Astrocyte (in vitro differentiated cells and primary cell): ENCODE results near the gene ANKRD11. TPM values are rescaled to one million over a fixed set of nuclear protein-coding genes. Genes with fewer than 3 reads are reported as not detected.

Experiments used
- DNase-seq: peaks from one replicate; pipeline ENCODE4 v3.0.0-alpha.2; 2010; ENCODE audit warnings: low read depth
- FAIRE-seq: peaks from 2 replicates; lab custom pipeline; 2011; peaks lifted over from hg19 to GRCh38; lab: Jason Lieb, UNC
- H2AFZ ChIP-seq: 2 replicates; pipeline ENCODE4 v1.6.0; 2012; ENCODE audit warnings: low read depth, low read length, inconsistent platforms
- H3K27ac ChIP-seq: 2 replicates; pipeline ENCODE4 v1.5.1; 2011; ENCODE audit warnings: low read depth, low read length, inconsistent platforms
- H3K27me3 ChIP-seq: 2 replicates; pipeline ENCODE4 v1.6.0; 2011; ENCODE audit warnings: low read length, inconsistent platforms; ENCODE audit not compliant: insufficient read depth
- H3K36me3 ChIP-seq: 2 replicates; pipeline ENCODE4 v1.5.1; 2011; ENCODE audit warnings: low read length, inconsistent platforms; ENCODE audit not compliant: insufficient read depth
- H3K4me1 ChIP-seq: 2 replicates; pipeline ENCODE4 v1.5.1; 2011; ENCODE audit warnings: low read length, inconsistent platforms; ENCODE audit not compliant: insufficient read depth
- H3K4me2 ChIP-seq: 2 replicates; pipeline ENCODE4 v1.6.0; 2012; ENCODE audit warnings: low read length, inconsistent platforms
- H3K4me3 ChIP-seq: 2 replicates; pipeline ENCODE4 v1.5.1; 2011; ENCODE audit warnings: low read depth, mild to moderate bottlenecking, low read length, inconsistent platforms; ENCODE audit not compliant: insufficient read depth
- H3K79me2 ChIP-seq: 2 replicates; pipeline ENCODE4 v1.6.0; 2012; ENCODE audit warnings: mild to moderate bottlenecking, low read length, inconsistent platforms; ENCODE audit not compliant: insufficient read depth
- H3K9ac ChIP-seq: 2 replicates; pipeline ENCODE4 v1.6.0; 2012; ENCODE audit warnings: mild to moderate bottlenecking, low read length, inconsistent platforms
- H3K9me3 ChIP-seq: 2 replicates; pipeline ENCODE4 v1.5.1; 2012; ENCODE audit warnings: low read depth, mild to moderate bottlenecking, low read length, inconsistent platforms; ENCODE audit not compliant: insufficient read depth
- H4K20me1 ChIP-seq: 2 replicates; pipeline ENCODE4 v1.6.0; 2012; ENCODE audit warnings: low read length, inconsistent platforms; ENCODE audit not compliant: insufficient read depth
- H3K27ac Mint-ChIP-seq: one replicate; pipeline ENCODE4 v1.8.0; 2021; ENCODE audit warnings: mild to moderate bottlenecking, mixed read lengths; ENCODE audit not compliant: unreplicated experiment
- H3K27me3 Mint-ChIP-seq: one replicate; pipeline ENCODE4 v1.8.0; 2021; ENCODE audit warnings: low read depth, mixed read lengths; ENCODE audit not compliant: unreplicated experiment
- H3K36me3 Mint-ChIP-seq: one replicate; pipeline ENCODE4 v1.8.0; 2021; ENCODE audit warnings: low read depth, mixed read lengths; ENCODE audit not compliant: unreplicated experiment
- H3K4me1 Mint-ChIP-seq: one replicate; pipeline ENCODE4 v1.8.0; 2021; ENCODE audit warnings: low read depth, mixed read lengths; ENCODE audit not compliant: unreplicated experiment
- H3K4me3 Mint-ChIP-seq: one replicate; pipeline ENCODE4 v1.8.0; 2021; ENCODE audit warnings: mild to moderate bottlenecking, moderate library complexity, mixed read lengths; ENCODE audit not compliant: unreplicated experiment
- H3K9me3 Mint-ChIP-seq: one replicate; pipeline ENCODE4 v1.8.0; 2021; ENCODE audit warnings: mild to moderate bottlenecking, mixed read lengths; ENCODE audit not compliant: unreplicated experiment
- EZH2 ChIP-seq: IDR thresholded peaks from 2 replicates; pipeline ENCODE4 v1.6.1; 2012; ENCODE audit warnings: mild to moderate bottlenecking, low read length, inconsistent platforms; ENCODE audit not compliant: insufficient read depth
- total RNA-seq: library from RNA; stranded (reverse); gene quantifications from 2 replicates; pipeline ENCODE4 v1.2.1, GENCODE V29; 2021
- TF ChIP-seq, protein P1 (sequence below): IDR thresholded peaks from 2 replicates; pipeline ENCODE4 v1.5.1; 2011; ENCODE audit warnings: low read depth, mild to moderate bottlenecking, inconsistent platforms, low read length, moderate library complexity; ENCODE audit not compliant: insufficient read depth

Gene ANKRD11
- total RNA-seq, 1 donor from 2014 or later: 213 TPM

DNA sequence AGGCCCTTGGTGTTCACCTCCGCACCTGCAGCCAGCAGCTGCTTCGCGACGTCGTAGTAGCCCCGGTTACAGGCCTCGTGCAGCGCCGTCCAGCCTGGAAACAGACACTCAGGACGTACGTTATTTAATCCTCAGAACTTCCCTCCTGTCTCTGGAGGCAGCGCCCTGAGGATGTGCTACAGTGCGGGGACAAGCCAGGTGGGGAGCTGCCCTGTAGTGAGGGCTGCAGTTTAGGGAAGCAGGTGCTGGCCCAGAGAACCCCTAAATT, 201.8 kb downstream of the ANKRD11 start:
- no peaks in the 10 kb centered on the region for H3K4me1 ChIP-seq
- no peak overlapping the region for H2AFZ ChIP-seq
- Mint-ChIP-seq H3K4me1 (peaks cover 17% of the 10 kb centered on the region), H3K36me3 (peaks cover 13% of the 10 kb centered on the region), H3K27ac (no peak overlapping the region), H3K9me3 (no peaks in the 10 kb centered on the region), H3K4me3 (no peak overlapping the region), H3K27me3 (no peaks in the 10 kb centered on the region)
- no peak overlapping the region for H3K4me3 ChIP-seq
- H4K20me1 ChIP-seq: peaks cover 71% of the 10 kb centered on the region
- no peak overlapping the region for H3K9ac ChIP-seq
- DNase-seq (no peak), FAIRE-seq (no peak)
- peaks cover 41% of the 10 kb centered on the region for H3K36me3 ChIP-seq
- H3K79me2 ChIP-seq: peaks cover 35% of the 10 kb centered on the region
- no peaks in the 10 kb centered on the region for H3K9me3 ChIP-seq
- no peak overlapping the region for H3K4me2 ChIP-seq
- no peaks in the 10 kb centered on the region for H3K27me3 ChIP-seq
- H3K27ac ChIP-seq: no peak overlapping the region
- TF ChIP-seq, protein P1, sequence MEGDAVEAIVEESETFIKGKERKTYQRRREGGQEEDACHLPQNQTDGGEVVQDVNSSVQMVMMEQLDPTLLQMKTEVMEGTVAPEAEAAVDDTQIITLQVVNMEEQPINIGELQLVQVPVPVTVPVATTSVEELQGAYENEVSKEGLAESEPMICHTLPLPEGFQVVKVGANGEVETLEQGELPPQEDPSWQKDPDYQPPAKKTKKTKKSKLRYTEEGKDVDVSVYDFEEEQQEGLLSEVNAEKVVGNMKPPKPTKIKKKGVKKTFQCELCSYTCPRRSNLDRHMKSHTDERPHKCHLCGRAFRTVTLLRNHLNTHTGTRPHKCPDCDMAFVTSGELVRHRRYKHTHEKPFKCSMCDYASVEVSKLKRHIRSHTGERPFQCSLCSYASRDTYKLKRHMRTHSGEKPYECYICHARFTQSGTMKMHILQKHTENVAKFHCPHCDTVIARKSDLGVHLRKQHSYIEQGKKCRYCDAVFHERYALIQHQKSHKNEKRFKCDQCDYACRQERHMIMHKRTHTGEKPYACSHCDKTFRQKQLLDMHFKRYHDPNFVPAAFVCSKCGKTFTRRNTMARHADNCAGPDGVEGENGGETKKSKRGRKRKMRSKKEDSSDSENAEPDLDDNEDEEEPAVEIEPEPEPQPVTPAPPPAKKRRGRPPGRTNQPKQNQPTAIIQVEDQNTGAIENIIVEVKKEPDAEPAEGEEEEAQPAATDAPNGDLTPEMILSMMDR: no peak
- TF ChIP-seq EZH2: no peak

DNA sequence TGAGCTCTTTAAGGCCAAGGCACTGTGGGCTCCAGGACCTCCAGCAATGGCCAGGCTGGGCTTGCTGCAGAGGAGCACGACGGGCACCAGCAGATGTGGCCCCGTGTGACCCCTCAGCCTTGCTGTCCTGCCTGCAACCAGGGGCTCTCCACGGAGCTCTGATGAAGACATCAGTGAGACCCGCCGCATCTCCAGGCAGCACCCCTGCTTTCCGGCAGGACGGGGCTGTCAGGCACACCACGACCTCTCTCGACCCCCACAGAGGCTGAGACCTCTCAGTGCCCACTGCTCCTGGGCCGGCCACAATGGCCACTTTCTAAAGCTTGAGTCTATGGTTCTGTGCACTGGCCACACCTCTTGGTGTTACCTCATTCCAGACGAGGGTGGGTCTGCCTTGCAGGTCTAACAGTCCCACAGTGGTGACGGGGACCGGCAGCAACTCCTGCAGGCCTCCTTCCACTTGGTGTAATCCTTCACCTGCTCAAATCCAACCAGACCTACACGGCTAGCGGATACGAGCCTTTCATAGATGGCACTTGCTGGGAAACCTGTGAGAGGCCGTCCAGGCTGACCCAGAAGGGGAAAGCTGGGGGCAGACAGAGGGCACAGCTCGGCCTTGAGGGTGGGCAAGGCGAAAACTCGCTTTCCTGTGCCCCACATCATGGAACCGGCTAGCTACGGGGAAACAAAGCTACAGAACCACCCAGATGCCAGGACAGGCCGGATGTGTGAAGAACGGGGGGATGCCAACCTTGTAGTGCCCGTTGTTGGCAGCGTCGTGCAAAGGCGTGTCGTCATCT, 202.4 kb downstream of the ANKRD11 start:
- no peak overlapping the region for H3K27ac Mint-ChIP-seq
- Histone ChIP-seq H2AFZ (no peak overlapping the region), H3K9me3 (no peaks in the 10 kb centered on the region), H3K4me1 (no peaks in the 10 kb centered on the region), H3K36me3 (peaks cover 44% of the 10 kb centered on the region), H3K4me3 (no peak overlapping the region), H3K27me3 (no peaks in the 10 kb centered on the region), H4K20me1 (peaks cover 67% of the 10 kb centered on the region), H3K79me2 (peaks cover 31% of the 10 kb centered on the region), H3K4me2 (no peak overlapping the region), H3K9ac (no peak overlapping the region), H3K27ac (no peak overlapping the region)
- TF ChIP-seq EZH2: no peak
- TF ChIP-seq, protein P1: no peak
- H3K4me3 Mint-ChIP-seq: no peak overlapping the region
- FAIRE-seq (no peak), DNase-seq (no peak)
- H3K9me3 Mint-ChIP-seq: no peaks in the 10 kb centered on the region
- peaks cover 17% of the 10 kb centered on the region for H3K4me1 Mint-ChIP-seq
- H3K27me3 Mint-ChIP-seq: no peaks in the 10 kb centered on the region
- H3K36me3 Mint-ChIP-seq: peaks cover 13% of the 10 kb centered on the region

DNA sequence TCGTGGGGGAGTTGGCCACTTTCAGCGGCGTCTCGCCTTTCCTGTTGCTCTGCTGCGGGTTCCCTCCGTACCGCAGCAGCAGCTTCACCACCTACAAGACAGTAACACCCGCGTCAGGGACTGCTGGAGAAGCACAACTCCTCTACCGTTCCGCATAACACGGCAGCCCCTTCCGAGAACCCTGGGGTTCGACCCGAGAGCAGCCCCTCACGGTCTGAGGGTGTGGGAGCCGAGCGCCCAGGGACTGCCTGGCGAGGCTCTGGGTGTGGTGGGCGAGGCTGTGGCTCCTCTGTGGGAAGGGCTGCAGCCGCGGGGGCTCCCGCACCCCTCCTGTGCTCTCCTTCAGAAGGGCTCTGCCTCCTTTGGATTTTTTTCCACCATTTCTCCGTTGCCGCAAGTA, 204.3 kb downstream of the ANKRD11 start:
- DNase-seq (no peak), FAIRE-seq (no peak)
- TF ChIP-seq, protein P1: no peak
- TF ChIP-seq EZH2: no peak
- Mint-ChIP-seq H3K27me3 (no peaks in the 10 kb centered on the region), H3K9me3 (no peaks in the 10 kb centered on the region), H3K36me3 (peaks cover 8% of the 10 kb centered on the region), H3K4me1 (peaks cover 7% of the 10 kb centered on the region), H3K4me3 (no peak overlapping the region), H3K27ac (peak overlapping the region; percentile 85)
- H3K9ac ChIP-seq: no peak overlapping the region
- no peaks in the 10 kb centered on the region for H3K9me3 ChIP-seq
- H2AFZ ChIP-seq: no peak overlapping the region
- H3K27me3 ChIP-seq: no peaks in the 10 kb centered on the region
- peaks cover 12% of the 10 kb centered on the region for H3K79me2 ChIP-seq
- H3K4me1 ChIP-seq: no peaks in the 10 kb centered on the region
- peaks cover 44% of the 10 kb centered on the region for H3K36me3 ChIP-seq
- no peak overlapping the region for H3K4me3 ChIP-seq
- H4K20me1 ChIP-seq: peaks cover 54% of the 10 kb centered on the region
- H3K27ac ChIP-seq: no peak overlapping the region
- no peak overlapping the region for H3K4me2 ChIP-seq
